MM.1S (cell line): ENCODE results near the gene MAPK11.

Source experiments
- DNase-seq: peaks from one replicate; pipeline ENCODE4 v3.0.0-alpha.2; 2015
- H2AFZ ChIP-seq: fragments of 300-600 bp; sonication (generic); 2 replicates; pipeline ENCODE4 v1.6.0; 2016; ENCODE audit warnings: antibody characterized with exemption, low read length
- H3F3A ChIP-seq: fragments of 300-600 bp; sonication (generic); 2 replicates; pipeline ENCODE4 v1.6.1; 2016; ENCODE audit warnings: mild to moderate bottlenecking, antibody characterized with exemption, low read length, moderate library complexity, mixed read lengths; ENCODE audit not compliant: insufficient read depth
- H3K27ac ChIP-seq: fragments of 300-600 bp; sonication (generic); 2 replicates; pipeline ENCODE4 v1.5.1; 2016; ENCODE audit warnings: mild to moderate bottlenecking, low read length
- H3K27me3 ChIP-seq: fragments of 300-600 bp; sonication (generic); replicated peaks from 2 replicates; pipeline ENCODE4 v1.6.0; 2016; ENCODE audit warnings: low read length; ENCODE audit not compliant: insufficient read depth
- H3K36me3 ChIP-seq: fragments of 300-600 bp; sonication (generic); replicated peaks from 2 replicates; pipeline ENCODE4 v1.6.1; 2016; ENCODE audit warnings: mild to moderate bottlenecking, low read length, mixed read lengths; ENCODE audit not compliant: insufficient read depth
- H3K4me1 ChIP-seq: fragments of 300-600 bp; sonication (generic); 2 replicates; pipeline ENCODE4 v1.6.1; 2016; ENCODE audit warnings: low read length, mixed read lengths
- H3K4me2 ChIP-seq: fragments of 300-600 bp; sonication (generic); 2 replicates; pipeline ENCODE4 v1.6.0; 2016; ENCODE audit warnings: low read depth, low read length
- H3K4me3 ChIP-seq: fragments of 300-600 bp; sonication (generic); 2 replicates; pipeline ENCODE4 v1.5.1; 2016; ENCODE audit warnings: low read length, mixed read lengths
- H3K79me2 ChIP-seq: fragments of 300-600 bp; sonication (generic); 2 replicates; pipeline ENCODE4 v1.6.1; 2016; ENCODE audit warnings: mixed run types, low read length, mixed read lengths
- H3K9ac ChIP-seq: fragments of 300-600 bp; sonication (generic); 2 replicates; pipeline ENCODE4 v1.6.1; 2016; ENCODE audit warnings: low read length, mixed read lengths
- H3K9me2 ChIP-seq: fragments of 300-600 bp; sonication (generic); replicated peaks from 2 replicates; pipeline ENCODE4 v1.6.1; 2016; ENCODE audit warnings: mild to moderate bottlenecking, low read length, mixed read lengths; ENCODE audit not compliant: insufficient read depth
- H3K9me3 ChIP-seq: fragments of 300-600 bp; sonication (generic); replicated peaks from 2 replicates; pipeline ENCODE4 v1.6.1; 2016; ENCODE audit warnings: mild to moderate bottlenecking, low read length, mixed read lengths; ENCODE audit not compliant: insufficient read depth
- H4K20me1 ChIP-seq: fragments of 300-600 bp; sonication (generic); 2 replicates; pipeline ENCODE4 v1.6.1; 2016; ENCODE audit warnings: mild to moderate bottlenecking, low read length, moderate library complexity, mixed read lengths; ENCODE audit not compliant: insufficient read depth
- EZH2 ChIP-seq: fragments of 300-600 bp; sonication (generic); optimal IDR thresholded peaks from 2 replicates; pipeline ENCODE3; 2017; ENCODE audit warnings: low read depth, mild to moderate bottlenecking, antibody characterized with exemption, low read length, mixed read lengths
- EZH2phosphoT487 ChIP-seq: fragments of 300-600 bp; sonication (generic); IDR thresholded peaks from 2 replicates; pipeline ENCODE4 v1.6.1; 2018; ENCODE audit warnings: antibody characterized with exemption, low read length
- TF ChIP-seq, protein P1 (sequence below): fragments of 300-600 bp; sonication (generic); IDR thresholded peaks from 2 replicates; pipeline ENCODE4 v1.5.1; 2016; ENCODE audit warnings: antibody characterized with exemption, low read length, mixed read lengths

The MAPK11 gene

GRCh38 chr22:50269970-50270665, at the start of gene MAPK11:
Gene MAPK11, minus strand, starts transcription at chr22:50270380. Its CDS starts 88 bp downstream, at chr22:50270292.
- Histone ChIP-seq H3F3A (peaks cover 12% of the 10 kb centered on the region; the same call in 1 of the 2 replicates), H4K20me1 (no peaks in the 10 kb centered on the region), H2AFZ (peak within 1 kb of the TSS; percentile 83), H3K79me2 (no peaks in the 10 kb centered on the region), H3K4me3 (peak within 1 kb of the TSS; percentile 68), H3K27me3 (peaks cover 20% of the 10 kb centered on the region), H3K27ac (no peak within 1 kb of the TSS), H3K4me1 (peaks cover 9% of the 10 kb centered on the region; the same call in 1 of the 2 replicates), H3K36me3 (no peaks in the 10 kb centered on the region), H3K9me3 (no peaks in the 10 kb centered on the region), H3K4me2 (peak within 1 kb of the TSS; percentile 99), H3K9ac (no peak within 1 kb of the TSS), H3K9me2 (no peaks in the 10 kb centered on the region)
- TF ChIP-seq EZH2phosphoT487 (no peak), EZH2 (no peak)
- peak; percentile 52 for DNase-seq

- DNase-seq, result no peak
- peaks cover 18% of the 10 kb centered on the region for H3K4me1 ChIP-seq
- no peaks in the 10 kb centered on the region for H3K36me3 ChIP-seq
- no peaks in the 10 kb centered on the region for H4K20me1 ChIP-seq
- H3K9me2 ChIP-seq, result no peaks in the 10 kb centered on the region
- no peak overlapping the region for H3K4me3 ChIP-seq
- TF ChIP-seq, protein P1, sequence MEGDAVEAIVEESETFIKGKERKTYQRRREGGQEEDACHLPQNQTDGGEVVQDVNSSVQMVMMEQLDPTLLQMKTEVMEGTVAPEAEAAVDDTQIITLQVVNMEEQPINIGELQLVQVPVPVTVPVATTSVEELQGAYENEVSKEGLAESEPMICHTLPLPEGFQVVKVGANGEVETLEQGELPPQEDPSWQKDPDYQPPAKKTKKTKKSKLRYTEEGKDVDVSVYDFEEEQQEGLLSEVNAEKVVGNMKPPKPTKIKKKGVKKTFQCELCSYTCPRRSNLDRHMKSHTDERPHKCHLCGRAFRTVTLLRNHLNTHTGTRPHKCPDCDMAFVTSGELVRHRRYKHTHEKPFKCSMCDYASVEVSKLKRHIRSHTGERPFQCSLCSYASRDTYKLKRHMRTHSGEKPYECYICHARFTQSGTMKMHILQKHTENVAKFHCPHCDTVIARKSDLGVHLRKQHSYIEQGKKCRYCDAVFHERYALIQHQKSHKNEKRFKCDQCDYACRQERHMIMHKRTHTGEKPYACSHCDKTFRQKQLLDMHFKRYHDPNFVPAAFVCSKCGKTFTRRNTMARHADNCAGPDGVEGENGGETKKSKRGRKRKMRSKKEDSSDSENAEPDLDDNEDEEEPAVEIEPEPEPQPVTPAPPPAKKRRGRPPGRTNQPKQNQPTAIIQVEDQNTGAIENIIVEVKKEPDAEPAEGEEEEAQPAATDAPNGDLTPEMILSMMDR, result no peak
- no peak for TF ChIP-seq EZH2
- TF ChIP-seq EZH2phosphoT487, result no peak
- no peaks in the 10 kb centered on the region for H3K79me2 ChIP-seq
- peaks cover 10% of the 10 kb centered on the region for H3F3A ChIP-seq
- no peaks in the 10 kb centered on the region for H3K27me3 ChIP-seq
- no peak overlapping the region for H2AFZ ChIP-seq
- no peak overlapping the region for H3K9ac ChIP-seq
- no peak overlapping the region for H3K4me2 ChIP-seq
- H3K27ac ChIP-seq, result no peak overlapping the region
- no peaks in the 10 kb centered on the region for H3K9me3 ChIP-seq
These were observed 49.3 kb upstream of the MAPK11 start for GRCh38 chr22:50319503-50319951.

DNA sequence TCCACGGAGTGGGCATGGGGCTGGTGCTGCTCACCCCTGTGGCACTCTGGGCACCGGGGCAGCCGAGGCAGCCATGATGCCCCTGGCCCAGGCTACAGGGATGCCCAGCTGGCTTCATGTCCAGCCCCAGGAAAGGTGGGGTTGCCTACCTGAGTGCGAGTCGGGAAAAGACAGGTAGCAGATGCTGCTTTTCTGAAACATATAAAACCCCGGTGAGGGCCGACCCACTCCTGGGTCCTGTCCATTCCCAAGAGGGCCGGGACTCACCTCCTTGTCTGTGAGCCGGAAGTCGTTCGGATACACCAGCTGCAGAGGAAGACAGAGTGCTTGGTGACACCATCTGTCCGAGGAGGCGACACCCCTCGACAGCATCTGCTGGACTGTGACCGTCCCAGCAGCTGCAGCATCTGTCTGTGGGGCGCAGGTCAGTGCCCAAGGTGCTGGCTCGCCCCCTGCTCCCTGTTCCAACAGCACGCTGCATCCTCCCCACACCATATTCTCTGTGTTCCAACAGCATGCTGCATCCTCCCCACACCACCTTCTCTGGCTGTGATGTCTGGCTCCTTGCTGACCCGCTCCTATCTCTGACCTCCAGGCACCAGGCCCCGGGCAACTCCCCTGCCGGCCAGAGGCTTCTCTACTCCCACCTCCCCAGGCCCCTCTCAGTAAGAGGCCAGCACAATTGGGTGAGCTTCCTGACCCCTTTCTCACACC, 48.7 kb upstream of the MAPK11 start:
- Histone ChIP-seq H3K79me2 (peaks cover 4% of the 10 kb centered on the region), H3K4me1 (peaks cover 18% of the 10 kb centered on the region), H3K4me3 (no peak overlapping the region), H3K27me3 (no peaks in the 10 kb centered on the region), H3K27ac (no peak overlapping the region), H4K20me1 (no peaks in the 10 kb centered on the region), H2AFZ (no peak overlapping the region), H3K9me3 (no peaks in the 10 kb centered on the region), H3F3A (peaks cover 11% of the 10 kb centered on the region), H3K9me2 (no peaks in the 10 kb centered on the region), H3K9ac (no peak overlapping the region), H3K36me3 (no peaks in the 10 kb centered on the region), H3K4me2 (no peak overlapping the region)
- no peak for TF ChIP-seq EZH2
- no peak for DNase-seq

- Histone ChIP-seq H3K4me1 (peaks cover 18% of the 10 kb centered on the region), H3F3A (peaks cover 11% of the 10 kb centered on the region), H2AFZ (no peak overlapping the region), H3K9me2 (no peaks in the 10 kb centered on the region), H3K79me2 (peaks cover 8% of the 10 kb centered on the region), H3K4me3 (no peak overlapping the region), H4K20me1 (no peaks in the 10 kb centered on the region), H3K4me2 (no peak overlapping the region), H3K36me3 (no peaks in the 10 kb centered on the region), H3K9me3 (no peaks in the 10 kb centered on the region), H3K27ac (no peak overlapping the region), H3K9ac (no peak overlapping the region), H3K27me3 (no peaks in the 10 kb centered on the region)
- TF ChIP-seq EZH2 (no peak), EZH2phosphoT487 (no peak)
- TF ChIP-seq, protein P1, result no peak
- DNase-seq, result no peak
These were observed 48.1 kb upstream of the MAPK11 start for GRCh38 chr22:50318356-50318697.
